HUES48 (cell line): Measurements from ENCODE around the gene CLBA1.
"Not testable (repeated sequence)": the region's sequence is repeated elsewhere in the genome, so short reads cannot be mapped to it uniquely, and the experiment has no call there.

ENCODE experiments used
- H3K27ac ChIP-seq: one replicate; pipeline ENCODE4 v1.7.0; 2013; ENCODE audit warnings: low read depth, low read length, inconsistent platforms
- H3K27me3 ChIP-seq: 2 replicates; pipeline ENCODE4 v1.6.1; 2013; ENCODE audit warnings: mild to moderate bottlenecking, low read length; ENCODE audit not compliant: control insufficient read depth, insufficient read depth
- H3K36me3 ChIP-seq: 2 replicates; pipeline ENCODE4 v1.6.1; 2013; ENCODE audit warnings: low read length; ENCODE audit not compliant: control insufficient read depth, insufficient read depth
- H3K4me1 ChIP-seq: 2 replicates; pipeline ENCODE4 v1.6.1; 2013; ENCODE audit warnings: mild to moderate bottlenecking, low read length; ENCODE audit not compliant: control insufficient read depth, insufficient read depth
- H3K4me3 ChIP-seq: 2 replicates; pipeline ENCODE4 v1.5.1; 2013; ENCODE audit warnings: mild to moderate bottlenecking, low read depth, low read length
- H3K9ac ChIP-seq: 2 replicates; pipeline ENCODE4 v1.6.1; 2013; ENCODE audit warnings: mild to moderate bottlenecking, low read depth, low read length, moderate library complexity
- H3K9me3 ChIP-seq: 2 replicates; pipeline ENCODE4 v1.6.1; 2013; ENCODE audit warnings: low read length; ENCODE audit not compliant: control insufficient read depth, insufficient read depth

The CLBA1 gene

GRCh38 chr14:104949406-104949955 is 36.1 kb upstream of the CLBA1 start:
- H3K9ac ChIP-seq, H3K9me3 ChIP-seq, H3K36me3 ChIP-seq, H3K4me3 ChIP-seq, H3K4me1 ChIP-seq, H3K27ac ChIP-seq, H3K27me3 ChIP-seq: not testable (repeated sequence)

- no peaks in the 10 kb centered on the region for H3K36me3 ChIP-seq
- no peak overlapping the region for H3K4me3 ChIP-seq
- no peaks in the 10 kb centered on the region for H3K4me1 ChIP-seq
- H3K9me3 ChIP-seq, result no peaks in the 10 kb centered on the region
- H3K27ac ChIP-seq, result no peak overlapping the region
- no peak overlapping the region for H3K9ac ChIP-seq
- H3K27me3 ChIP-seq, result no peaks in the 10 kb centered on the region
Observed at GRCh38 chr14:104950021-104950420, 35.6 kb upstream of the CLBA1 start.

- not testable (repeated sequence) for H3K27ac ChIP-seq, H3K9ac ChIP-seq, H3K4me1 ChIP-seq, H3K27me3 ChIP-seq, H3K9me3 ChIP-seq, H3K36me3 ChIP-seq, H3K4me3 ChIP-seq
Observed at GRCh38 chr14:104950701-104951100, 34.9 kb upstream of the CLBA1 start.

GRCh38 chr14:104951863-104952657 is 33.5 kb upstream of the CLBA1 start:
- not testable (repeated sequence) for H3K36me3 ChIP-seq, H3K9ac ChIP-seq, H3K27me3 ChIP-seq, H3K27ac ChIP-seq, H3K4me3 ChIP-seq, H3K9me3 ChIP-seq, H3K4me1 ChIP-seq

- no peaks in the 10 kb centered on the region for H3K4me1 ChIP-seq
- H3K27ac ChIP-seq, result no peak overlapping the region
- H3K27me3 ChIP-seq, result no peaks in the 10 kb centered on the region
- H3K4me3 ChIP-seq, result no peak overlapping the region
- H3K9me3 ChIP-seq, result no peaks in the 10 kb centered on the region
- H3K36me3 ChIP-seq, result no peaks in the 10 kb centered on the region
- no peak overlapping the region for H3K9ac ChIP-seq
Observed at GRCh38 chr14:104953097-104953496, 32.5 kb upstream of the CLBA1 start.

GRCh38 chr14:104953896-104954656 is 31.5 kb upstream of the CLBA1 start:
- no peaks in the 10 kb centered on the region for H3K27me3 ChIP-seq
- no peak overlapping the region for H3K27ac ChIP-seq
- H3K9ac ChIP-seq, result no peak overlapping the region
- no peaks in the 10 kb centered on the region for H3K4me1 ChIP-seq
- no peaks in the 10 kb centered on the region for H3K9me3 ChIP-seq
- H3K4me3 ChIP-seq, result no peak overlapping the region
- no peaks in the 10 kb centered on the region for H3K36me3 ChIP-seq

- no peaks in the 10 kb centered on the region for H3K9me3 ChIP-seq
- no peaks in the 10 kb centered on the region for H3K4me1 ChIP-seq
- no peak overlapping the region for H3K4me3 ChIP-seq
- H3K27me3 ChIP-seq, result no peaks in the 10 kb centered on the region
- H3K9ac ChIP-seq, result no peak overlapping the region
- H3K36me3 ChIP-seq, result no peaks in the 10 kb centered on the region
- no peak overlapping the region for H3K27ac ChIP-seq
Observed at GRCh38 chr14:104954746-104955395, 30.7 kb upstream of the CLBA1 start.

- no peaks in the 10 kb centered on the region for H3K36me3 ChIP-seq
- H3K27ac ChIP-seq, result no peak overlapping the region
- H3K9me3 ChIP-seq, result no peaks in the 10 kb centered on the region
- no peaks in the 10 kb centered on the region for H3K4me1 ChIP-seq
- no peak overlapping the region for H3K4me3 ChIP-seq
- no peaks in the 10 kb centered on the region for H3K27me3 ChIP-seq
- H3K9ac ChIP-seq, result no peak overlapping the region
Observed at GRCh38 chr14:104955396-104955770, 30.2 kb upstream of the CLBA1 start.

GRCh38 chr14:104956290-104956890 is 29.2 kb upstream of the CLBA1 start:
- H3K27ac ChIP-seq, result no peak overlapping the region
- no peaks in the 10 kb centered on the region for H3K9me3 ChIP-seq
- H3K9ac ChIP-seq, result no peak overlapping the region
- H3K4me1 ChIP-seq, result no peaks in the 10 kb centered on the region
- H3K27me3 ChIP-seq, result no peaks in the 10 kb centered on the region
- no peaks in the 10 kb centered on the region for H3K36me3 ChIP-seq
- no peak overlapping the region for H3K4me3 ChIP-seq

GRCh38 chr14:104957146-104958113 is 28.2 kb upstream of the CLBA1 start:
- no peaks in the 10 kb centered on the region for H3K36me3 ChIP-seq
- H3K27me3 ChIP-seq, result no peaks in the 10 kb centered on the region
- no peak overlapping the region for H3K4me3 ChIP-seq
- H3K27ac ChIP-seq, result no peak overlapping the region
- no peak overlapping the region for H3K9ac ChIP-seq
- no peaks in the 10 kb centered on the region for H3K4me1 ChIP-seq
- H3K9me3 ChIP-seq, result no peaks in the 10 kb centered on the region
